Right lobe of liver (tissue), 6 donors: Measurements from ENCODE around the gene CTAG1A. TPM values are rescaled to one million over a fixed set of nuclear protein-coding genes. Genes with fewer than 3 reads are reported as not detected.
"Not testable (repeated sequence)": the region's sequence is repeated elsewhere in the genome, so short reads cannot be mapped to it uniquely, and the experiment has no call there.

Experiments used
- ATAC-seq, 4 donors: fragments of 200-7000 bp; cut with Tn5 transposase; one replicate each; pipeline ENCODE4 v1.9.1; 2020; ENCODE audit warnings: mild to moderate bottlenecking in 4 of 4, moderate library complexity in 4 of 4
- DNase-seq, 3 donors: peaks; one replicate each; pipeline ENCODE4 v3.0.0-alpha.2; 2020
- H3K27ac ChIP-seq, 3 donors: fragments of 200-600 bp; one replicate each; pipeline ENCODE4 v1.8.0; 2022
- H3K27me3 ChIP-seq, 2 donors: fragments of 200-600 bp; one replicate each; pipeline ENCODE4 v1.8.0; 2022
- H3K36me3 ChIP-seq, 4 donors: fragments of 200-600 bp; sonication (generic) in 1 of 4; one replicate each; pipeline versions ENCODE4 v1.5.1 to v1.8.0; 2017 to 2022; ENCODE audit warnings: control low read depth in 1 of 4
- H3K4me1 ChIP-seq, 4 donors: fragments of 200-600 bp; sonication (generic) in 1 of 4; one replicate each; pipeline versions ENCODE4 v1.5.1 to v1.8.0; 2017 to 2022; ENCODE audit warnings: control low read depth in 1 of 4
- H3K4me3 ChIP-seq, 3 donors: fragments of 200-600 bp; one replicate each; pipeline ENCODE4 v1.8.0; 2022
- H3K9me3 ChIP-seq, 4 donors: fragments of 200-600 bp; sonication (generic) in 1 of 4; one replicate each; pipeline versions ENCODE4 v1.5.1 to v1.8.0; 2017 to 2022; ENCODE audit warnings: control low read depth in 1 of 4
- CTCF ChIP-seq, 4 donors: fragments of 200-600 bp in 3 of 4; fragments of 450-650 bp in 1 of 4; IDR thresholded peaks; one replicate each; pipeline versions ENCODE4 v1.5.1 to v1.8.0; 2016 to 2022; ENCODE audit warnings: antibody characterized with exemption in 4 of 4, mild to moderate bottlenecking in 2 of 4
- POLR2A ChIP-seq: fragments of 450-650 bp; IDR thresholded peaks from one replicate; pipeline ENCODE4 v1.6.1; 2017; ENCODE audit warnings: antibody characterized with exemption, mild to moderate bottlenecking
- WGBS: methylation state at CpG from one replicate; pipeline ENCODE4 v1.1.6; 2018; ENCODE audit warnings: low coverage, low lambda C conversion rate; ENCODE audit not compliant: insufficient coverage; ENCODE audit errors: missing lambda C conversion rate; 5-methylcytosine and 5-hydroxymethylcytosine counted together
- intact Hi-C, 2 donors: fragments of 100-400 bp; cut with DNase I; formaldehyde crosslinking; loops; one replicate each; pipeline versions ENCODE4 v1.11.2 to v1.14.1; 2022
- total RNA-seq, 6 experiments: library from RNA; depleted of rRNA in 2 of 6; stranded (reverse); fragments of >200 nt in 2 of 6; fragmentation: NEBNext Ultra II Directional in 3 of 6; extraction: Animal tissue kit (Norgen Biotek cat#: 25700) in 3 of 6; gene quantifications; one replicate each; pipeline versions ENCODE4 v1.1.0 to v1.2.4, GENCODE V29; 2016 to 2023
- donor health status: DM: no; HTN: yes; CAD: no.
- donor health status: DM: no; HTN: no; CAD: no.
- donor health status: DM: no; HTN: no; CAD: no.
- donor health status: DM: no; HTN: yes; CAD: no.
- donor health status: DM: no; HTN: yes; CAD: no.

Gene CTAG1A
- total RNA-seq, 6 experiments from 2014 or later = not detected

- 76% methylated on average over 12 of the region's 18 CpGs for WGBS
- no peak for TF ChIP-seq POLR2A
- TF ChIP-seq CTCF (IDR thresholded peaks at IDR 0.05) = no peak
- Histone ChIP-seq H3K36me3 (no peaks in the 10 kb centered on the region), H3K27me3 (no peaks in the 10 kb centered on the region), H3K4me1 (peaks cover 0 to 3% (median 0%) of the 10 kb centered on the region in 4 donors), H3K9me3 (no peaks in the 10 kb centered on the region), H3K4me3 (no peak overlapping the region), H3K27ac (no peak overlapping the region)
- no peak for DNase-seq
- ATAC-seq = no peak
- intact Hi-C loops = no loop called here
Measured at GRCh38 chrX:154602766-154603437, 18.0 kb downstream of the CTAG1A start.

GRCh38 chrX:154603438-154604430 is 18.8 kb downstream of the CTAG1A start:
- 63% methylated on average over 6 of the region's 13 CpGs for WGBS
- Histone ChIP-seq H3K27ac (no peak overlapping the region), H3K9me3 (no peaks in the 10 kb centered on the region), H3K4me3 (no peak overlapping the region), H3K27me3 (no peaks in the 10 kb centered on the region), H3K4me1 (peaks cover 0 to 3% (median 0%) of the 10 kb centered on the region in 4 donors), H3K36me3 (no peaks in the 10 kb centered on the region)
- peak in 3 of 4 donors; percentile 21 to 83 (median 50) for ATAC-seq
- TF ChIP-seq CTCF (IDR thresholded peaks at IDR 0.05) (no peak), POLR2A (no peak)
- intact Hi-C loops = no loop called here
- DNase-seq = no peak

- TF ChIP-seq POLR2A (no peak), CTCF (IDR thresholded peaks at IDR 0.05) (no peak)
- H3K36me3 ChIP-seq = no peaks in the 10 kb centered on the region
- ATAC-seq (no peak), DNase-seq (no peak)
- H3K4me3 ChIP-seq = no peak overlapping the region
- WGBS = 69% methylated on average over 5 of the region's 6 CpGs
- no peaks in the 10 kb centered on the region for H3K27me3 ChIP-seq
- no peaks in the 10 kb centered on the region for H3K9me3 ChIP-seq
- H3K27ac ChIP-seq = no peak overlapping the region
- peaks cover 0 to 3% (median 0%) of the 10 kb centered on the region in 4 donors for H3K4me1 ChIP-seq
- intact Hi-C loops = no loop called here
Measured at GRCh38 chrX:154605566-154605965, 20.6 kb downstream of the CTAG1A start.

- peak; percentile 73 to 90 (median 82) for ATAC-seq
- Histone ChIP-seq H3K4me1 (peaks cover 0 to 3% (median 0%) of the 10 kb centered on the region in 4 donors), H3K9me3 (no peaks in the 10 kb centered on the region), H3K4me3 (no peak overlapping the region), H3K27me3 (no peaks in the 10 kb centered on the region), H3K27ac (no peak overlapping the region), H3K36me3 (no peaks in the 10 kb centered on the region)
- no peak for TF ChIP-seq POLR2A
- no peak for TF ChIP-seq CTCF (IDR thresholded peaks at IDR 0.05)
- DNase-seq = peak; percentile 42 to 69 (median 59)
- WGBS = 33% methylated on average over 6 of the region's 6 CpGs
- intact Hi-C loops = no loop called here
Measured at GRCh38 chrX:154607370-154607769, 22.4 kb downstream of the CTAG1A start.

GRCh38 chrX:154607976-154608375 is 23.0 kb downstream of the CTAG1A start:
- H3K36me3 ChIP-seq, ATAC-seq, H3K27ac ChIP-seq, H3K4me3 ChIP-seq, H3K4me1 ChIP-seq, intact Hi-C loops, H3K9me3 ChIP-seq, H3K27me3 ChIP-seq, DNase-seq: not testable (repeated sequence)
- 71% methylated on average over 10 of the region's 11 CpGs for WGBS

GRCh38 chrX:154608823-154609222 is 23.9 kb downstream of the CTAG1A start:
- H3K4me3 ChIP-seq, H3K27me3 ChIP-seq, intact Hi-C loops, H3K27ac ChIP-seq, H3K9me3 ChIP-seq, H3K4me1 ChIP-seq, ATAC-seq, DNase-seq, H3K36me3 ChIP-seq: not testable (repeated sequence)
- WGBS = 49% methylated on average over 10 of the region's 12 CpGs

- H3K4me3 ChIP-seq, intact Hi-C loops, ATAC-seq, H3K36me3 ChIP-seq, H3K9me3 ChIP-seq, H3K27ac ChIP-seq, DNase-seq, H3K4me1 ChIP-seq, H3K27me3 ChIP-seq: not testable (repeated sequence)
- 82% methylated on average over 11 of the region's 12 CpGs for WGBS
Measured at GRCh38 chrX:154611146-154611545, 26.2 kb downstream of the CTAG1A start.
